ENCODE data around the gene PDGFC. TPM values are rescaled to one million over a fixed set of nuclear protein-coding genes. Genes with fewer than 3 reads are reported as not detected.
"Not testable (repeated sequence)": the region's sequence is repeated elsewhere in the genome, so short reads cannot be mapped to it uniquely, and the experiment has no call there.

The PDGFC gene
- total RNA-seq, 1 experiment from 2014 or later: 162 TPM

DNA sequence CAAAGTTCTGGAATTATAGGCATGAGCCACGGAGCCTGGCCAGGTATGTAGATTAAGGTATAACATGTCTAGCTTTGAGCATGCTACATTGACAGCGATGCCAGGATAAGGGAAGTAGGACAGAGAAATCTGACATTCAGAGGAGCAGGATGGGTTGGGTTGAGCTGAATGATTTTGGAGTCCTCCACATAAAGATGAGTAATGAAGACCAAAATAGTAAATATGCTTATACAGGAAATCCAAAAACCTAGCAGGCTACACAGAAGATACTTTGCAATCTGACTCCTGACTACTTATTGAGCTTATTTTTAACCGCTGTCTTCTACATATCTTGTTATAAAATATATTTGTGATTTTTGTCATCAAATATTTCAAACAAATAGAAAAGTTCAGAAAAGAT lies 69.7 kb downstream of the PDGFC start:
- DNase-seq (ENCODE audit: low read depth): no peak

DNA sequence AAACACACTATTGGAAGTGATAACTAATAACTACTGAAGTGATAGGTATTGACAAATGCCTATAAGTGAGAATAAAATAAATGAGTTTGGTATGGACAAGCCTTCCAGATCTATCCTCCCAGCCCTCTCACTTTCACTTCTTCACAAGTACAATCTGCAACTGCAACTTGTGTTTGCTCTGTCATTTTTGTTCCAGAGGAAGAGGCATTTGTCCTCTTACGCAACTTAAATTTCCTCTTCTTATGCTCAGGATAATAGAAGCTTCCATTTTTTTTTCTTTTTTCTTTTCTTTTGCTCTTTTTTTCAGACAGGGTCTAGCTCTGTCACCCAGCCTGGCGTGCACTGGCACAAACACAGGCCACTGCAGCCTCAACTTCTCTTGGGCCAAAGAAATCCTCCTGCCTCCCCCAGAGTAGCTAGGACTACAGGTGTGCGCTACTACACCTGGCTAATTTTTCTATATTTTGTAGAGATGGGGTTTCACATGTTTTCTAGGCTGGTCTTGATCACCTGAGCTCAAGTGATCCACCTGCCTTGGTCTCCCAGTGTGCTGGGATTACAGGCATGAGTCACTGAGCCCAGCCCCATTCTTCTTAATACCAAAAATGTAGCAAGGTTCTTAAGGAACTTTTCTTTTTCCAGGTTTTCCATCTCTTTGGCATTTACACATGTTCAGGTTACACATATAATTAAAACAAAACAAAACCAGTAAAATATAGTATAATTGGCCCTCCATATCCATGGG lies 73.1 kb downstream of the PDGFC start:
- DNase-seq (ENCODE audit: low read depth): no peak

DNA sequence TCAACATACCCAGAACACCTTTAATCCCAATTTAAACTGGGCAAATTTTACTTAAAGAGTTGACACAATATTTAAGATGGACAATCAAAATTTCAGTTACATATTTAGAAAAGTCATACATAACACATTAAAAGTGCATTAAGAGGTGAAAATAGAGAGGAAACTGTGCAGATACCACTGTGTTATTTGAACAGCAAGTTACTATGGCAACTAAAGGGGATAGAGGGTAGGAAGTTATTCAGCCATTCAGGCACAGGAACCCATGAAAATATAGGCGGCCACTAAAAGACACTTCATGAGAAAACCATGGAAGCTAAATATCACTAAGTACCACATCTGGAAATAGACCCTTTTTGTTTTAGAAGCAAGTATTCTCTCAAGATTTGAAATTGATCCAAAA lies 75.1 kb downstream of the PDGFC start:
- peak; percentile 30 for DNase-seq (ENCODE audit: low read depth)

DNA sequence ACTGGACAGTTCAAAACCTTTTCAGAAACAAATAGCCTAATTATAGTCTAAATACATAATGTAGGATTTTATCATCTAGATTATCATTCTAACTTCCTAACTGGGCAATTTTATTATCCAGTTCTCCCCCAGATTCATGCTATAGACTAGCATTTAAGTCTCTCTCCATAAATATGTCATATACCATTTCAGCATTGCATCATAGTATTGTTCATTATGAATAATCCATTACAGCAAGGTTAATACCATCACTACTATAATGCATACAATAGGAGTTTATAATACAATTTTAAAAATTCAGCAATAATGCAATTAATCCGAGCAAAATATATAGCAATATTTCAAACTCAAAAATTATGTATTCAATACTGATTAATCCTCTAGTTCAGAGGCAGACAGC lies 77.4 kb downstream of the PDGFC start:
- DNase-seq (ENCODE audit: low read depth): no peak

DNA sequence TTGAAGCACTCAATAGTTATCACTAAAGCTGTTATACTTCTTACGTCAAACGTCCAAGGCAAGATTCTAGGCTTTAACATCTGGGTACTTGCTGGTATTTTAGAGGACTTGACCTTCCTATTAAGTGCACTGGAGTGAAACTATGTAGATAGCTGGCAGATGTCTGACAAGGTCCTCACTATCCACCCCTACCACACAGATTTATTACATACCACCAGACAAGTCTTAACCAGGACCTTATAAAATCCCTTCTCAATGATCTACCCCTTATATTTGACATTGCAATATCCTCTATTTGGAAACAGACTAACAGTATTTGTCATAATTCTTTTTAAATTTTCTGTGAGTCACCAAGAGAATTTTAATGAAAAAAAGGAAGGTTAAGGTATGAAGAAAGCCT lies 78.8 kb downstream of the PDGFC start:
- no peak for DNase-seq (ENCODE audit: low read depth)

DNA sequence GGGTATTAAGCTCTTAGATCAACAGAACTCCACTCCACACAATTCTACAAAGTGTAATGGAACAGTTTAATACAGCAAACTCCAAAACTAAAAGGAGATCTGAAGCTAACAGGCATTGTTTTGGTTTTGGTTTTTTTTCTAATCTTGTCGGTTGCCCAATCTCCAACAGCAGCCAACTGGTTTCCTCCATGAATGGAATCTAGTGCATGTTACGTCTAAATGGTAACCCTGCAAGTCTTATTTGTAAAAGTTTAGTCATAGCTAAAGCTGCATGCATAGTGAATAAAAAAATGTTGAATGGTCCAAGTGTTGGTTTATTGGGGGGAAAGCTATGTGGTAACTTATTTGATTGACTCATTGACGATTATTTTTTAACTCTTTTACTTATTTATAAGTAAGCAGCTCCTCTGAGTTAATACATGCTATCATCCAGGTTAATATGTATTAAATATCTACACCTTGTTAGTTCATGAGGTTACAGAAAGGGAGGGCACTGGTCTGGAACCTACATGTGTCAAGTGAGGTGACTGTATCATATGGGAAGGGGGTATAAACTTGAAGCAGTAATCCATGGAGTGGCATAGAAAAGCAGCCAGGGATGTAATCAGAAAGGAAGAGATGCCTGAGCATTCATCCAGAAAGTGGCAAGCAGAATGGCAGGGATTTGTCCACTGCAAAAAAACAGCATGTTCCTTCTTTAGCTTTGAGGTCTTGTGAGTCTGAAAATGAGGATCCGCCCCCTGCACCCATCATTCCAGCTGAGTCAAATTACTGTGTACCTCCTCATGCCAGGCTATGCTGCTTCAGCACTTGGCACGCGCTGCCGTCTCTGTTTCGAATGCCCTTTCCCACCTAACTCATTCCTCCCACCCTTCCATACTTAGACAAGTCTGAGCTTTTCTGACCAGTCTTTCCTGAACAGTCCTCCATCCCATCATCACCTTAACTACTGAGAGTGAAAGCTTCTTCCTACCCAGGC lies 81.7 kb downstream of the PDGFC start:
- peak; percentile 68 for DNase-seq (ENCODE audit: low read depth)

DNA sequence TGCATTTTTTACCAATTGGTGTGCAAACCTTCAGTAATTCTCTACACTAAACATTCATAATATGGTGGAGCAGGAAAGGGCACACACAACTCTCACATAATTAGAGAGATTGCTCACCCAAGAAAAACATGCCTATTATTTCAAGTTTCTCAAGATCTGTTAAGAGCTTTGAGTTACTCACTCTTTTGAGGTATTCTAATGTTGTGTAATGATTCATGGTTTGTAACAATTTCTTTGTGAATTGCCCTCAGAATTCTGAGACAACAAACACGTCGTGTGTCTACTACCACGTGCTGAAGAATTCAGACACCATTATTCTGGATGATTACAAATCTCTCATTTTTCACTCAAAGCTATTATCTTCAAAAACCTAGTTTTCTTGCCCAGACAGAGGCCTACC lies 82.8 kb downstream of the PDGFC start:
- DNase-seq (ENCODE audit: low read depth): peak; percentile 83

DNA sequence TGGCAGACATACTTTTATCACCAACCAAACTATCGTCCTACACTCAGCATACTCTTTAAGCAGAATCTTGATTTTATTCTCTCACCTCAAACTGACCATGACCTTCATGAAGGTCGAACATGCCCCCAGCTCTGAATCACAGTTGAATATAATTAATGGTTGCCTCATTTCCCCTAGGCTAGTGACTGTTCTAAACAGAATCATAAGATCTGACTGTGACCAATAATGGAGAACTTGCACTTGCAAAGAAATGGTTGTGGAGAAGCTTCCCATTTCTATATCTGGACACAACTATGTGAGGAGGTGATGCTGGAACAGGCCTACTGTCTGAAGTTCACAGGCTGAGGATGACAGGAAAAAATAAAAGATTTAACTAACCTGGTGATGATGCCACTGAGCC lies 85.1 kb downstream of the PDGFC start:
- DNase-seq (ENCODE audit: low read depth): peak; percentile 25

DNA sequence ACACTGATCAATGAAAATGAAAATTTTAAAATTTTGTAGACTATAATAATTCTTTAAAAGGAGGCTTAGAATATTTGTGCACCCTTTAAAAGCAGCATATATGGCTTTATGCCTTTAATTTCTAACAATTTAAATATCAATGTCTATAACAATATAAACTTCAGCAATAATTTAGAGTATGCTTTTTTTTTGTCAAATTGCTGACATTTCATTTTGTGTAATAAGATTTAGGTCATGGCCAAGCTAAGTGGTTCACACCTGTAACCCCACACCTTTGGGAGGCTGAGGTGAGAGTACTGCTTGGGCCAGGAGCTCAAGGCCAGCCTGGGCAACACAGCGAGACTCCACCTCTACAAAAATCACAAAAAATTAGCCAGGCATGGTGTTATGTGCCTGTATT lies 86.2 kb downstream of the PDGFC start:
- no peak for DNase-seq (ENCODE audit: low read depth)

DNA sequence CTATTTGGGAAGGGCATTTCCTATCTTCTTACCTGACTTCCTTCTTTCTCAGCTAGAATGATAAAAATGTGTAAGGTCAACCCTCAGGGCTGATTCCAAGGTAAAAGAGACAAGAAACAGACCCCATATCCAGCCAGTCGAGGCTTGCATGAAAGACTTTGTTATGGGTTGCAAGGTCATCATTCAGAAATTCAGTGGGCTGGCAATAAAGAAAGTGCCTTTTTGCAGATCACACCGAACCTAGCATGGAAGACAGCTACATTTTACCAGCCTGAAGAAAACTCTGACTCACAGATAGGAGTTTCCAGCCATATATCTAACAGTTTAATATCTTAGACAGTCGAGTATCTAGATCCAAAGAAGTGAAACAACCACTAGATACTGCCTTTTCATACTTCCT lies 87.4 kb downstream of the PDGFC start:
- DNase-seq (ENCODE audit: low read depth): no peak

DNA sequence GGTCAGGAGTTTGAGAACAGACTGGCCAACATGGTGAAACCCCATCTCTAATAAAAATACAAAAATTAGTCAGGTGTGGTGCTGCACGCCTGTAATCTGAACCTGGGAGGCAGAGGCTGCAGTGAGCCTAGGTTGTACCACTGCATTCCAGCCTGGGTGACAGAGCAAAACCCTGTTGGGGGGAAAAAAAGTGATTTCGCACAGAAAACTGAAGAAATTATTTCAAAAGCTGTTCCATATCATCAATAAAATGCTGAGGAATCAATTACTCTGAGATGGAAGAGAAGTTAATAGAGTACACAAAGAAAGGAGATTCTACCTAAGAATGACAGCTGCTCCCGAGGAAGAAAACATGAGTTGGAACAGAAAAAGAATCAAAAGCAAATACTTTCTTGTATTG lies 95.9 kb downstream of the PDGFC start:
- no peak for DNase-seq (ENCODE audit: low read depth)

DNA sequence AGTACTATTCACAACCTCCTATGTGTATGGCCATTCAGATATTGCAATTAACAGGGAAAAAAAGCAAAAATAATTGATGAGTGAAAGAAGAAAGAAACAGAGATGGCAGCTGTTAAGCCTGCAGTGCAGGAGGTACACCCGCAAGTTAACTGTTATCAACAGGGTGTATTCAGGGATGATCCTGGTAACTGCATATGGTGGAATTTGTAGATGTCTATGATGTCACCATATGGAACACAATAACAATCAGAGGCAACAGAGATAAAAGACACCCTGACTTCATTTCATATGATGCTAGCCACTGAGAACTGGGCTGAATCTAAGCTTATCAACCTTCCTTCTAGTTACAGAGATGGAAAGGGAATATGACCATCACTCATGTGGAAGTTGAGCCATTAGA lies 96.5 kb downstream of the PDGFC start:
- no peak for DNase-seq (ENCODE audit: low read depth)

DNA sequence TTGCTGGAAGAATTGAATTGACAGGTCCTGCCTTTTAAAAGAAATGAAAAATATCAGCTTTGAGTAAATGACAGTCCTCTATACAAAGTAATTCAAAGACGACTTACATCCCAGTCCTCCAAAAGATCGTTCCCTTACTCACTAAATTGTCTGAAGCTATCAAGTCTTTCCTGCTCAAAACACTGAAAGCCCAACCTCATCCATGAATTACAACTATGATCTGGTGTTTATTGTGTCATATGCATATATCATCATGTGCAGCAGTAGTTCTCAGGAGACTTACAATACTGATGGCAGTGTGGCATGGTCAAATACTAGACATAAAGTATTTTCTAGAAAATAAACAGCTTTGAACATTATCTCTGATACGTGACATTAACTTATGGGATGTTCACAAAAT lies 97.8 kb downstream of the PDGFC start:
- DNase-seq (ENCODE audit: low read depth): no peak

DNA sequence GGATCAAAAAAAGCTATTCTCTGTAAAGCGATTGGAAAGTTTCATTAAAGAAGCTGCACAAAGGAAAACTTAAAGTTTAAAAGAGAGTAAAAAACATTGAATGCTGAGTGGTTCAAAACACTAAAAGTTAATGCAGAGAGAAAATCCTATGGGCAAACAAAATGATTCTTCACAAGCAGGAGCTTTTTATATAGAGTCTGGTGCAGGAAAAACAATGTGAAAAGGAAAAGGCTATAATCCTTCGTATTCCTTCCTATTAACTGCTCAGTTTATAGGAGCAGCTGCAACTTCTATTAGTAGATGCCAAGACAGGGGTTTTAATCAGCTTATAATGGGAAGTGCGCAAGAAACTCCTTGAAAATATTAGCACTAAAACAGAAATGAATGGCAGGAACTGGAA lies 100.7 kb downstream of the PDGFC start:
- no peak for DNase-seq (ENCODE audit: low read depth)

DNA sequence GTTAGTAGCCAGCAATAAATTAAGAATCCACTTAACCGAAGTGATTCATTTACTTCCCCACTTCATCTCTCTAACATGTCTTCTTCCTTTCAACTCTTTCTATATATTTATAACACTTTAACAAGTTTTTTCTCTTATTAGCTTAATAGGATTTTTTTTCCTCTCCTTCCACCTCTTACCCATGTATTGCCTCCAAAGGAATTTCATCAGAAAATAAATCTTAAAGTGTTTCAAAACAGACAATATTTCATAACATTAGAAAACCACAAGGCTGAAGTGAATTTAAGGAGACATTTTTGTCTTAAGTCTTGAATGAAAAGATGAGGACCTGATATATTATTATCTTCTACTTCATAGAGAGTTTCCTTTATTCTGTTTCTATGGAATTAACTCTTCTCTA lies 101.5 kb downstream of the PDGFC start:
- DNase-seq (ENCODE audit: low read depth): no peak

DNA sequence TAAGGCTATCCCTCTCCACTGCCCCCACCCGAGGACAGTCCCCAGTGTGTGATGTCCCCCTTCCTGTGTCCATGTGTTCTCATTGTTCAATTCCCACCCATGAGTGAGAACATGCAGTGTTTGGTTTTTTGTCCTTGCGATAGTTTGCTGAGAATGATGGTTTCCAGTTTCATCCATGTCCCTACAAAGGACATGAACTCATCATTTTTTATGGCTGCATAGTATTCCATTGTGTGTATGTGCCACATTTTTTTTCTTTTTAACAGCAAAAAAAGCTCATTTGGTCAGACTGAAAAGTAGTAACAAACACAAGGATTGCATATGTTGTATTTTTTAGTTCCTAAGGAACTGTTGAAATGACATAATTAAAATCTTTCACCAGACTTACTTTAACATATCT lies 105.5 kb downstream of the PDGFC start:
- DNase-seq (ENCODE audit: low read depth): not testable (repeated sequence)

DNA sequence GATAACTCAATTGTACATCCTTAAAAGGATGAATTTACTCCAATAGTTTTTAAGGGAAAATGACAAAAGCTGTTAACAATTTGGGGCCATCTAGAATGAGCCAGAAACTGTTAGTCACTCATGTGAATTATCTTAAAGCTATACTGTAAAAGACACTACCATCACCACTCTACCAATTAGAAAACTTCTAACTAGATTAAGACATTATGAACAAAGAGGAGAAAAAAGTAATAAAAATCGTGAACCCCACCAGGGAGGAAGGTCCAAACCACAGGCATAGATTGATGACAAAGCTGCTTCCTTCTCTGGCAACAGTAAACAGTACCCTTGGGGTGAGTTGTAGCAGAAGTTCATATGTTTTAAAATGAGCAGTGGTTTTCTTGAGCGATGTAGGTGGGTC lies 106.1 kb downstream of the PDGFC start:
- DNase-seq (ENCODE audit: low read depth): peak; percentile 45

DNA sequence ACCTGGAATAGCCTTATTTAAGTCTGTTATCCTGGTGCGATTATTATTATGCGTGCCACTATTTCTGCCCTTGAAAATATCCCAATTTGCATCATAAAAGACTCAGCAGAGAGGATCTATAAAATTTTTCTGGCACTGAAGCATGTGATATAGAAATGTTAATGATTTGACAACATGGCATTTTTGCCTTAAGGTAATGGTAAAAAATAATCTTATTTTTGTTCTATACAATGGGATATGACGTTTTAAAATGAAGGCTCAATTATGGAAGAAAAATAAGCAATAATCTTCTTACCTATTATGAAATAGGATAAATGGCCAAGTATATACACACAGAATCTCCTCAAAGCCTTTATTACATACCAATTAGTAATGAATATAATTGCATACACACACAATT lies 113.5 kb downstream of the PDGFC start:
- DNase-seq (ENCODE audit: low read depth): no peak

DNA sequence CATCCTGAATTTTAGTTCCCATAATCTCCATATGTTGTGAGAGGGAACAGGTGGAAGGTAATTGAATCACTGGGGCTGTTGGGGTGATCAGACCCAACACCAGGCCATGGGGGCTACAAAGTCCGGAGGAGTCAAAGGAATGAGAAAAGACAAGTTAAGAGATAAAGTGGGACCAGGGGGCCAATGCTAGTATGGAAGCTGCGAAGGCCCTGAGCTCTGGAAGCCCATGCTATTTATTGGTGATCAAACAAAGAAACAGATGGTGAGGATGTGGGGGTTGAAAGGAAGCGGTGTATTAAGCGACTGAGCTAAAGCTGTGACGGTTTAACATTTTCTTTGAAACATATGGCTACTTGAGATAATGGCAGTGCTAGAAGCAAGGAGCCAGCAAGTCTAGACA lies 132.8 kb downstream of the PDGFC start:
- peak; percentile 19 for DNase-seq (ENCODE audit: low read depth)

DNA sequence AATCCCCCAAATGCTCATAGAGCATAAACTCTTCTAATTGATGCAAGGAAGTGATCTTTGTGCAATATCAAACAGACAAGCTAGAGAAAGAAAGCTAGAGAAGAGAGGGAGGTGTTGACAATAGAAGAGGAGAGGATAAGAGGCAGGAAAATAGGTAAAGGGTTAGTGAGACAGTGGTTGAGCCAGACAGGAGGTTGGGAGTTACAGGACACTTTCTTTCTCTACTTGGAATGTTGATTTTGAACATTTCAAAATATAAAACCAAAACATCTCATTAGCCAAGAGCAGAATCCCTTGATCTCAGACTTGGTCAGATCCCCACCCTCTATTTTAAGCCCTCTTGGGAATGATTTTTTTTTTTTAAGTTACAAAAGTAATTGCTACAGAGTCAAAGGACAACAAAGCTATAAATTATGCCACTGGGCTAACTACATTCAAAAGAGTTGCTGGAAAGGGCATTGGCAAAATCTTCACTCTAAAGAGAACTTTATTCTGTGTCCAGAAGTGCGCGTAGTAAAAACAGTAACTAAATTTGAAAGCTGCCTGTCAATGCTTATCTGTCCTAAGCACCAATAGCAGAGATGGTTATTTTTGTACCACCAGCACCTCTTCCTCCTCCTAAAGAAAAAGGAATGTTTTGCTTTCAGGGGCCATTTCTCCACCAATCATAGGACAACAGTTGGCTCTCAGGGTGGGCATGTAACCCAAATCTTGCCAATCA lies 133.8 kb downstream of the PDGFC start:
- DNase-seq (ENCODE audit: low read depth): peak; percentile 22

DNA sequence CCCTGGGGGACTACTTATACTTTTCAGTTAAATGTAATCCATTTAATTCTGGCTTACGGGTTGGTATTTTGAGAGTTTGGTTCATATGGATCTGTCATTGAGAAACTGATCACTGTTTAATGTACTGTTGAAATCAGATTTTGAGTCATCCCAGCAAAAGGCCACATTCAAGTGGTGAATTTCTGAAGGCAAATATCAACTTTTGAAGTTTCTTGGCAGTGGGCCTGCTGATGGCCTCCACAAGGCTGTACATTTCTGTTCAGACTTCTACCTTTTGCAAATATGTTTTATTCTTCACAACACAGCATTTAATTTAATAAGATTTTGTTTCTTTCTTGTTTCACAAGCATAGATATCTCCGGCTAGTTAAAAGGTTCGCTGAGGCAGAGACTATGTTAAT lies 138.7 kb downstream of the PDGFC start:
- no peak for DNase-seq (ENCODE audit: low read depth)

DNA sequence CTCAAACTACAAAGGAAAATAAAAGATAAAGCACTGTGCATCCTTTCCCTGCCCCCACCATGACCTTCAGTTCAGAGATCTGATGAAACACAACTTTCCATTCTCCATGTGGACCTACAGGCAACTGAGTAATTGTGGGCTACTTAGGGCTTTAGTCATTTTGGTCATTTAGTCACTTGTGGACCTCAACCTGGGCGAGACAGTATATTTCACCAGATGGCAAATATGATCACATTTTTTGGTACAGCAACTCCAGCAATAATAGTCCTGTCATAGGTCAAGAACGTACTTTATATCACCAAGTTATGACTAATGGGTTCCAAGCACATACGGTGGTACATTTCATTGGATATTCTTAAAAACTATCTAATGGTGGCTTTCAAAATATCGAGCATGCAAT lies 141.2 kb downstream of the PDGFC start:
- peak; percentile 88 for DNase-seq (ENCODE audit: low read depth)

All from M059J (cell line).